IMR-90 (cell line): ENCODE data around the gene ZBTB7B. TPM values are rescaled to one million over a fixed set of nuclear protein-coding genes. Genes with fewer than 3 reads are reported as not detected.
A peak's percentile ranks its signal among the peaks of the same experiment; 100 is the strongest.

ENCODE experiments used
- ATAC-seq: fragments of 200-7000 bp; cut with Tn5 transposase; 2 replicates; pipeline ENCODE4 v1.9.1; 2020; ENCODE audit warnings: low read depth, mild to moderate bottlenecking, moderate library complexity
- BruUV-seq: library from RNA; stranded (reverse); fragments of 400-500 nt; replicated peaks from 2 replicates; lab custom pipeline; 2021; lab: Mats Ljungman, UMichigan
- CTCF ChIA-PET: fragments of 300-600 bp; formaldehyde crosslinking; extraction: SDS; loops from one replicate; lab custom pipeline; 2021; ENCODE audit warnings: antibody characterized with exemption; lab: Yijun Ruan, JAX
- POLR2A ChIA-PET: fragments of 300-600 bp; sonication (Branson Sonifier 250); formaldehyde crosslinking; loops from one replicate; lab custom pipeline; 2022; ENCODE audit warnings: antibody characterized with exemption; ENCODE audit not compliant: unreplicated experiment; lab: Charles Lee
- DNase-seq: peaks from one replicate; pipeline ENCODE4 v3.0.0; 2013
- H2AFZ ChIP-seq: replicated peaks from 2 replicates; pipeline ENCODE3; 2013; ENCODE audit warnings: low read length, mild to moderate bottlenecking; ENCODE audit not compliant: poor library complexity
- H2AK5ac ChIP-seq: 2 replicates; pipeline ENCODE4 v1.6.1; 2013; ENCODE audit warnings: low read depth, low read length, inconsistent platforms
- H2AK9ac ChIP-seq: replicated peaks from 2 replicates; pipeline ENCODE3; 2013; ENCODE audit warnings: mild to moderate bottlenecking, low read depth, low read length, moderate library complexity; ENCODE audit not compliant: poor library complexity
- H2BK120ac ChIP-seq: 2 replicates; pipeline ENCODE4 v1.6.1; 2013; ENCODE audit warnings: low read depth, low read length, inconsistent platforms
- H2BK15ac ChIP-seq: 3 replicates; pipeline ENCODE4 v1.6.1; 2013; ENCODE audit warnings: low read depth, low read length, inconsistent platforms
- H2BK20ac ChIP-seq: 2 replicates; pipeline ENCODE4 v1.6.1; 2013; ENCODE audit warnings: low read depth, mild to moderate bottlenecking, inconsistent platforms, low read length, moderate library complexity
- H2BK5ac ChIP-seq: 2 replicates; pipeline ENCODE4 v1.6.1; 2013; ENCODE audit warnings: mild to moderate bottlenecking, low read depth, low read length, inconsistent platforms; ENCODE audit not compliant: poor library complexity, severe bottlenecking
- H3K14ac ChIP-seq: replicated peaks from 2 replicates; pipeline ENCODE4 v1.6.1; 2013; ENCODE audit warnings: low read depth, low read length, inconsistent platforms
- H3K18ac ChIP-seq: 2 replicates; pipeline ENCODE4 v1.6.1; 2013; ENCODE audit warnings: low read depth, low read length, control low read depth
- H3K23ac ChIP-seq: 2 replicates; pipeline ENCODE4 v1.6.1; 2013; ENCODE audit warnings: low read depth, low read length, inconsistent platforms
- H3K27ac ChIP-seq: 2 replicates; pipeline ENCODE4 v1.5.1; 2013; ENCODE audit warnings: mild to moderate bottlenecking, control low read depth, low read length; ENCODE audit not compliant: insufficient read depth
- H3K27me3 ChIP-seq: 2 replicates; pipeline ENCODE4 v1.6.1; 2013; ENCODE audit warnings: low read length; ENCODE audit not compliant: control insufficient read depth, insufficient read depth
- H3K36me3 ChIP-seq: 2 replicates; pipeline ENCODE4 v1.6.1; 2013; ENCODE audit warnings: low read length, mixed read lengths; ENCODE audit not compliant: control insufficient read depth, insufficient read depth
- H3K4ac ChIP-seq: 2 replicates; pipeline ENCODE4 v1.6.1; 2013; ENCODE audit warnings: low read depth, low read length, inconsistent platforms
- H3K4me1 ChIP-seq: 2 replicates; pipeline ENCODE4 v1.6.1; 2013; ENCODE audit warnings: low read length, mixed read lengths; ENCODE audit not compliant: control insufficient read depth, insufficient read depth
- H3K4me2 ChIP-seq: 2 replicates; pipeline ENCODE4 v1.6.1; 2013; ENCODE audit warnings: low read depth, mild to moderate bottlenecking, control low read depth, low read length, moderate library complexity
- H3K4me3 ChIP-seq: 2 replicates; pipeline ENCODE4 v1.5.1; 2013; ENCODE audit warnings: low read depth, mild to moderate bottlenecking, control low read depth, low read length, moderate library complexity; ENCODE audit not compliant: insufficient read depth
- H3K56ac ChIP-seq: 2 replicates; pipeline ENCODE4 v1.6.1; 2013; ENCODE audit warnings: low read length, inconsistent platforms; ENCODE audit not compliant: insufficient read depth; ENCODE audit errors: extremely low read depth
- H3K79me1 ChIP-seq, 2 experiments: 2 replicates each; pipeline ENCODE4 v1.6.1; 2013; ENCODE audit warnings: low read length in 2 of 2, inconsistent platforms in 1 of 2, low read depth in 1 of 2
- H3K9ac ChIP-seq: 2 replicates; pipeline ENCODE4 v1.6.1; 2013; ENCODE audit warnings: low read depth, low read length, control low read depth
- H3K9me1 ChIP-seq: 2 replicates; pipeline ENCODE4 v1.6.1; 2013; ENCODE audit warnings: low read length, inconsistent platforms; ENCODE audit not compliant: insufficient read depth
- H3K9me3 ChIP-seq: 2 replicates; pipeline ENCODE4 v1.6.1; 2013; ENCODE audit warnings: low read length; ENCODE audit not compliant: control insufficient read depth, insufficient read depth
- H4K20me1 ChIP-seq: 2 replicates; pipeline ENCODE4 v1.6.1; 2013; ENCODE audit warnings: low read length, inconsistent platforms; ENCODE audit not compliant: insufficient read depth
- H4K5ac ChIP-seq: 2 replicates; pipeline ENCODE4 v1.6.1; 2013; ENCODE audit warnings: mild to moderate bottlenecking, low read depth, low read length, control low read depth
- H4K8ac ChIP-seq, 2 experiments: 2 replicates each; pipeline ENCODE4 v1.6.1; 2013; ENCODE audit warnings: low read depth in 2 of 2, low read length in 2 of 2, control low read depth in 1 of 2, inconsistent platforms in 1 of 2
- H4K91ac ChIP-seq: 2 replicates; pipeline ENCODE4 v1.6.1; 2013; ENCODE audit warnings: low read depth, low read length, inconsistent platforms; ENCODE audit not compliant: insufficient read depth
- BHLHE40 ChIP-seq: fragments of 150-350 bp; IDR thresholded peaks from 2 replicates; pipeline ENCODE4 v1.6.1; 2016; ENCODE audit warnings: mild to moderate bottlenecking, low read depth, low read length
- CEBPB ChIP-seq: IDR thresholded peaks from 2 replicates; pipeline ENCODE4 v1.6.1; 2012; ENCODE audit warnings: low read depth, low read length, improper control_type of control experiment
- CHD1 ChIP-seq: IDR thresholded peaks from 2 replicates; pipeline ENCODE4 v1.6.1; 2012; ENCODE audit warnings: low read depth, low read length, improper control_type of control experiment
- FOS ChIP-seq: fragments of 150-350 bp; IDR thresholded peaks from 2 replicates; pipeline ENCODE4 v1.6.1; 2016; ENCODE audit warnings: low read depth, low read length
- MAFK ChIP-seq: IDR thresholded peaks from 2 replicates; pipeline ENCODE4 v1.6.1; 2012; ENCODE audit warnings: low read depth, low read length, improper control_type of control experiment
- MAZ ChIP-seq: IDR thresholded peaks from 2 replicates; pipeline ENCODE4 v1.6.1; 2012; ENCODE audit warnings: low read depth, mild to moderate bottlenecking, low read length, improper control_type of control experiment, moderate library complexity, borderline replicate concordance
- MXI1 ChIP-seq: IDR thresholded peaks from 2 replicates; pipeline ENCODE4 v1.6.1; 2012; ENCODE audit warnings: low read depth, mild to moderate bottlenecking, low read length, moderate library complexity, borderline replicate concordance
- NFE2L2 ChIP-seq: fragments of 150-350 bp; IDR thresholded peaks from 2 replicates; pipeline ENCODE4 v1.6.1; 2016; ENCODE audit warnings: low read depth, mild to moderate bottlenecking, low read length
- POLR2A ChIP-seq: IDR thresholded peaks from 2 replicates; pipeline ENCODE4 v1.6.1; 2012; ENCODE audit warnings: mild to moderate bottlenecking, low read depth, low read length
- RAD21 ChIP-seq: IDR thresholded peaks from 2 replicates; pipeline ENCODE4 v1.6.1; 2012; ENCODE audit warnings: low read length, improper control_type of control experiment
- RCOR1 ChIP-seq: IDR thresholded peaks from 2 replicates; pipeline ENCODE4 v1.6.1; 2012; ENCODE audit warnings: mild to moderate bottlenecking, low read length, improper control_type of control experiment; ENCODE audit not compliant: insufficient replicate concordance
- RFX5 ChIP-seq: IDR thresholded peaks from 2 replicates; pipeline ENCODE4 v1.8.0; 2012; ENCODE audit warnings: low read depth, mild to moderate bottlenecking, low read length, moderate library complexity
- SMC3 ChIP-seq: fragments of 150-350 bp; IDR thresholded peaks from 2 replicates; pipeline ENCODE4 v1.6.1; 2016; ENCODE audit warnings: low read depth, mild to moderate bottlenecking, antibody characterized with exemption, low read length, moderate library complexity
- WGBS, 2 experiments: methylation state at CpG; one replicate each; pipeline versions ENCODE4 v1.1.5 to v1.1.7; 2013; ENCODE audit warnings: missing lambda C conversion rate in 2 of 2; ENCODE audit not compliant: insufficient read length in 1 of 2; ENCODE audit errors: extremely low coverage in 2 of 2; 5-methylcytosine and 5-hydroxymethylcytosine counted together
- dilution Hi-C: fragments of 300-500 bp; cut with HindIII; formaldehyde crosslinking; loops from one replicate; pipeline ENCODE4 v1.14.3; 2018; ENCODE audit warnings: low sequenced_read_pairs; ENCODE audit not compliant: unreplicated experiment
- in situ Hi-C: fragments of 300-500 bp; cut with MboI; formaldehyde crosslinking; loops from 3 replicates; pipeline ENCODE4 v1.14.3; 2019; ENCODE audit warnings: low sequenced_read_pairs, inconsistent platforms, mixed read lengths
- intact Hi-C: fragments of 100-400 bp; cut with micrococcal nuclease; formaldehyde crosslinking; loops from 2 replicates; pipeline ENCODE4 v1.10.0; 2022
- polyA plus RNA-seq, 3 experiments: library from polyadenylated mRNA; depleted of rRNA; stranded (reverse); fragments of >200 nt; gene quantifications; 2 replicates each; pipeline ENCODE4 v1.2.3, GENCODE V29; 2012; ENCODE audit warnings: low replicate concordance in 1 of 3
- total RNA-seq: library from RNA; depleted of rRNA; stranded (reverse); fragments of >200 nt; gene quantifications from 2 replicates; pipeline ENCODE4 v1.2.3, GENCODE V29; 2012
- TF ChIP-seq, protein P1 (sequence below): fragments of 150-350 bp; IDR thresholded peaks from 2 replicates; pipeline ENCODE4 v1.6.1; 2017; ENCODE audit warnings: mild to moderate bottlenecking, antibody characterized with exemption, low read length, low read depth
- TF ChIP-seq, protein P2 (sequence below): conservative IDR thresholded peaks from 2 replicates; pipeline ENCODE4 v1.5.1; 2012; ENCODE audit warnings: mild to moderate bottlenecking, low read depth, low read length, improper control_type of control experiment
- TF ChIP-seq, protein P3 (sequence below): fragments of 150-350 bp; IDR thresholded peaks from 2 replicates; pipeline ENCODE4 v1.6.1; 2016; ENCODE audit warnings: low read depth, mild to moderate bottlenecking, low read length, moderate library complexity, borderline replicate concordance

Gene ZBTB7B
- total and polyA plus RNA-seq, 2 of the 4 experiments (the other 2 are of a cell fraction): 7.7 to 17.4 TPM

DNA sequence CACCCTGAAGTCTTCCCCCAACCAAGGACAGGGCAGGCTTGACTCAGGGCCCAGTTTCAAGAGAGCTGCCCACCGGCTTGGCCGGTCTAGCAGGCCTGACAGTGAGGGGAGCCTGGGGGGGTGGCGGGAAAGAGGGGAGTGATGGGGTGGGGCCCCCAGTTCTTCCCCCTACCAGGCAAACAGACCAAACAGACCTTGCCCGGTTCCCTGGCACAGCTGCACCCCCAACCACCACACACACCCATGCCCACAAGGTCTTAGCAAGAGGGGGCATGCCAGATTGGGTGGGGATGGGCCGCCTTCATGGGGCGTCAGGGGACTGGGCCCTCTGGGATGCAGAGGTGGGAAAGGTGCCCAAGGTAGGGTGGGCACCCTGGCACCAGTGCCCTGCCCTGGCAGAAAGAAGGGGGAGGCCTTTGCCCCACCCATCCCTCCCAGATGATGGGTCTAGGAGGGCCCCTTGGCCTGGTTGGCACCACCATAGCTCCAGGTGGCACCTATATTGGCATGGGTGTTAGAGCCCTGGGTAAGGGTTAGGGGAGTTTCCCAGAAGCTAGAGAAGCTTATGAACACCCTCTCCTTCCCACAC is 8.9 kb downstream of the ZBTB7B start:
- Histone ChIP-seq H2BK15ac (no peak overlapping the region), H3K36me3 (peaks cover 22% of the 10 kb centered on the region), H2BK120ac (no peak overlapping the region), H3K56ac (no peak overlapping the region), H4K8ac (no peak overlapping the region), H3K9ac (no peak overlapping the region), H3K4me2 (no peak overlapping the region), H3K27me3 (no peaks in the 10 kb centered on the region), H3K9me3 (no peaks in the 10 kb centered on the region), H3K4me3 (no peak overlapping the region), H3K79me1 (peaks cover 0 to 33% of the 10 kb centered on the region in 2 experiments; a peak in 2 of 4 replicates), H2AFZ (no peak overlapping the region), H3K27ac (no peak overlapping the region), H2BK5ac (no peak overlapping the region), H3K23ac (no peak overlapping the region), H4K20me1 (peaks cover 19% of the 10 kb centered on the region), H3K14ac (no peak overlapping the region), H3K9me1 (no peaks in the 10 kb centered on the region; the same call in 1 of the 2 replicates), H3K4ac (no peak overlapping the region), H2AK5ac (peak overlapping the region; percentile 46; the same call in 1 of the 2 replicates), H2AK9ac (no peak overlapping the region), H4K5ac (no peak overlapping the region), H3K4me1 (peaks cover 3% of the 10 kb centered on the region; the same call in 1 of the 2 replicates), H2BK20ac (no peak overlapping the region), H3K18ac (no peak overlapping the region), H4K91ac (no peak overlapping the region)
- ChIA-PET POLR2A (no interaction called here), CTCF (no interaction called here)
- dilution Hi-C loops (no loop called here), intact Hi-C loops (no loop called here), in situ Hi-C loops (no loop called here)
- no peak for DNase-seq
- no TSS peak for BruUV-seq
- no peak for TF ChIP-seq MXI1
- no peak for TF ChIP-seq SMC3
- TF ChIP-seq, protein P1, sequence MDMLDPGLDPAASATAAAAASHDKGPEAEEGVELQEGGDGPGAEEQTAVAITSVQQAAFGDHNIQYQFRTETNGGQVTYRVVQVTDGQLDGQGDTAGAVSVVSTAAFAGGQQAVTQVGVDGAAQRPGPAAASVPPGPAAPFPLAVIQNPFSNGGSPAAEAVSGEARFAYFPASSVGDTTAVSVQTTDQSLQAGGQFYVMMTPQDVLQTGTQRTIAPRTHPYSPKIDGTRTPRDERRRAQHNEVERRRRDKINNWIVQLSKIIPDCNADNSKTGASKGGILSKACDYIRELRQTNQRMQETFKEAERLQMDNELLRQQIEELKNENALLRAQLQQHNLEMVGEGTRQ: no peak
- TF ChIP-seq, protein P2, sequence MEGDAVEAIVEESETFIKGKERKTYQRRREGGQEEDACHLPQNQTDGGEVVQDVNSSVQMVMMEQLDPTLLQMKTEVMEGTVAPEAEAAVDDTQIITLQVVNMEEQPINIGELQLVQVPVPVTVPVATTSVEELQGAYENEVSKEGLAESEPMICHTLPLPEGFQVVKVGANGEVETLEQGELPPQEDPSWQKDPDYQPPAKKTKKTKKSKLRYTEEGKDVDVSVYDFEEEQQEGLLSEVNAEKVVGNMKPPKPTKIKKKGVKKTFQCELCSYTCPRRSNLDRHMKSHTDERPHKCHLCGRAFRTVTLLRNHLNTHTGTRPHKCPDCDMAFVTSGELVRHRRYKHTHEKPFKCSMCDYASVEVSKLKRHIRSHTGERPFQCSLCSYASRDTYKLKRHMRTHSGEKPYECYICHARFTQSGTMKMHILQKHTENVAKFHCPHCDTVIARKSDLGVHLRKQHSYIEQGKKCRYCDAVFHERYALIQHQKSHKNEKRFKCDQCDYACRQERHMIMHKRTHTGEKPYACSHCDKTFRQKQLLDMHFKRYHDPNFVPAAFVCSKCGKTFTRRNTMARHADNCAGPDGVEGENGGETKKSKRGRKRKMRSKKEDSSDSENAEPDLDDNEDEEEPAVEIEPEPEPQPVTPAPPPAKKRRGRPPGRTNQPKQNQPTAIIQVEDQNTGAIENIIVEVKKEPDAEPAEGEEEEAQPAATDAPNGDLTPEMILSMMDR: no peak
- TF ChIP-seq NFE2L2: no peak
- no peak for TF ChIP-seq RFX5
- TF ChIP-seq FOS: no peak
- TF ChIP-seq MAFK: no peak
- TF ChIP-seq CEBPB: no peak
- no peak for TF ChIP-seq MAZ
- TF ChIP-seq RCOR1: no peak
- no peak for TF ChIP-seq POLR2A
- TF ChIP-seq, protein P3, sequence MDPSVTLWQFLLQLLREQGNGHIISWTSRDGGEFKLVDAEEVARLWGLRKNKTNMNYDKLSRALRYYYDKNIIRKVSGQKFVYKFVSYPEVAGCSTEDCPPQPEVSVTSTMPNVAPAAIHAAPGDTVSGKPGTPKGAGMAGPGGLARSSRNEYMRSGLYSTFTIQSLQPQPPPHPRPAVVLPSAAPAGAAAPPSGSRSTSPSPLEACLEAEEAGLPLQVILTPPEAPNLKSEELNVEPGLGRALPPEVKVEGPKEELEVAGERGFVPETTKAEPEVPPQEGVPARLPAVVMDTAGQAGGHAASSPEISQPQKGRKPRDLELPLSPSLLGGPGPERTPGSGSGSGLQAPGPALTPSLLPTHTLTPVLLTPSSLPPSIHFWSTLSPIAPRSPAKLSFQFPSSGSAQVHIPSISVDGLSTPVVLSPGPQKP: no peak
- no peak for TF ChIP-seq CHD1
- TF ChIP-seq RAD21: no peak
- no peak for TF ChIP-seq BHLHE40
- no CpG with 5 or more reads among the region's 6 CpGs for WGBS, 2 experiments
- no peak for ATAC-seq
